ENCODE measurements around the gene USP46. TPM values are rescaled to one million over a fixed set of nuclear protein-coding genes. Genes with fewer than 3 reads are reported as not detected.

Gene USP46
- total and polyA plus RNA-seq, 2 of the 13 experiments (the other 11 are each of a cell fraction or from before 2014, with no cell fraction given): 4.7 to 17.4 TPM

- TF ChIP-seq ATF4 (CRISPR knock-in tag; IDR thresholded peaks at IDR 0.05) (no peak), TOE1 (CRISPR knock-in tag; IDR thresholded peaks at IDR 0.05) (no peak), HCFC1 (IDR thresholded peaks at IDR 0.05; ENCODE audit: low read depth, low read length) (no peak), ZNF431 (CRISPR knock-in tag; IDR thresholded peaks at IDR 0.05; ENCODE audit: borderline replicate concordance, low read depth) (no peak), ZSCAN25 (CRISPR knock-in tag; IDR thresholded peaks at IDR 0.05) (no peak), BCLAF1 (IDR thresholded peaks at IDR 0.05) (no peak)
- ATAC-seq: no peak
- intact Hi-C loops (cut with micrococcal nuclease; ENCODE audit: unreplicated experiment) (no loop called here), in situ Hi-C loops (cut with HindIII; ENCODE audit: extremely low pct_ligation_motif_present, low pct_unique_long_range_greater_than_20kb) (loop anchor here (25.0 kb wide), 1 partner anchor 283 kb away; no protein-coding TSS in a partner anchor)
- Histone ChIP-seq H3K36me3 (replicated peaks in 1 of 2; ENCODE audit: control insufficient read depth in 1 of 2, insufficient read depth in 2 of 2, low read length in 2 of 2) (no peaks in the 10 kb centered on the region), H3K9ac (ENCODE audit: insufficient read depth, low read depth, low read length) (no peak overlapping the region), H3K4me3 (replicated peaks in 1 of 3; ENCODE audit: insufficient read depth in 1 of 3, low read depth in 2 of 3, low read length in 3 of 3) (no peak overlapping the region), H3K9me3 (ENCODE audit: low read length) (no peaks in the 10 kb centered on the region), H3K4me2 (ENCODE audit: low read depth, low read length) (no peak overlapping the region), H4K20me1 (ENCODE audit: insufficient read depth, low read length) (no peaks in the 10 kb centered on the region), H3K27me3 (ENCODE audit: control insufficient read depth in 1 of 2, insufficient read depth in 2 of 2, low read length in 2 of 2) (peaks cover 0 to 1% of the 10 kb centered on the region in 2 experiments; a peak in 1 of 5 replicates), H3K27ac (ENCODE audit: extremely low read length, insufficient read depth, low read length) (no peak overlapping the region), H3K79me2 (ENCODE audit: insufficient read depth, low read length) (no peaks in the 10 kb centered on the region), H2AFZ (ENCODE audit: low read length) (no peak overlapping the region), H3K4me1 (ENCODE audit: insufficient read depth, low read length) (0 out of 2 replicates have a peak, but pooled peaks cover 7% of the 10 kb centered on the region)
- WGBS (ENCODE audit: low lambda C conversion rate): 34% methylated on average over 3 of the region's 3 CpGs
- no peak for FAIRE-seq
- ChIA-PET CTCF (ENCODE audit: low intra/inter-chr PET ratio, low total read pairs) (no interaction called here), POLR2A (interaction anchor here (1.5 to 1.9 kb wide), 2 partner anchors 8 to 18 kb away, joined by 5 to 13 read pairs; no protein-coding TSS in a partner anchor)
- no peak for DNase-seq (ENCODE audit: low spot score)
- BruUV-seq (replicated peaks): no TSS peak
Measured at GRCh38 chr4:52704661-52705060, 45.6 kb upstream of the USP46 start.

Measured in HepG2 (cell line).